Transverse colon (tissue), 4 donors: ENCODE data around the gene KRT222. TPM values are rescaled to one million over a fixed set of nuclear protein-coding genes. Genes with fewer than 3 reads are reported as not detected.
A peak's percentile ranks its signal among the peaks of the same experiment; 100 is the strongest.

Source experiments
- DNase-seq: peaks from one replicate; pipeline ENCODE4 v3.0.0-alpha.2; 2019
- H3K27ac ChIP-seq, 4 donors: fragments of 200-600 bp; sonication (generic); 2 replicates each; pipeline ENCODE4 v1.5.1; 2016 to 2018; ENCODE audit warnings: inconsistent platforms in 4 of 4
- H3K27me3 ChIP-seq: fragments of 200-600 bp; sonication (generic); 2 replicates; pipeline ENCODE4 v1.5.1; 2017; ENCODE audit warnings: inconsistent platforms
- H3K36me3 ChIP-seq, 4 donors: fragments of 200-600 bp; sonication (generic); 2 replicates each; pipeline ENCODE4 v1.5.1; 2017 to 2019; ENCODE audit warnings: inconsistent platforms in 4 of 4
- H3K4me1 ChIP-seq, 4 donors: fragments of 200-600 bp; sonication (generic); 2 replicates each; pipeline ENCODE4 v1.5.1; 2017 to 2020; ENCODE audit warnings: inconsistent platforms in 4 of 4
- H3K4me3 ChIP-seq, 4 donors: fragments of 200-600 bp; sonication (generic); 1 replicate in 1 of 4; 2 replicates in 3 of 4; pipeline versions ENCODE4 v1.5.1 to v1.6.1; 2017 to 2019; ENCODE audit warnings: inconsistent platforms in 4 of 4
- H3K9me3 ChIP-seq, 2 donors: fragments of 200-600 bp; sonication (generic); 2 replicates each; pipeline ENCODE4 v1.5.1; 2017 to 2019; ENCODE audit warnings: inconsistent platforms in 2 of 2
- EP300 ChIP-seq: sonication (generic); formaldehyde crosslinking; IDR thresholded peaks from one replicate; pipeline ENCODE4 v1.6.1; 2017; ENCODE audit warnings: antibody characterized with exemption, low read depth
- POLR2A ChIP-seq: fragments of 450-650 bp; IDR thresholded peaks from one replicate; pipeline ENCODE4 v1.6.1; 2016; ENCODE audit warnings: antibody characterized with exemption, mild to moderate bottlenecking, moderate library complexity
- POLR2AphosphoS5 ChIP-seq, 3 donors: sonication (generic); formaldehyde crosslinking; IDR thresholded peaks; one replicate each; pipeline ENCODE4 v1.6.1; 2016; ENCODE audit warnings: antibody characterized with exemption in 3 of 3
- WGBS, 2 donors: methylation state at CpG; one replicate each; pipeline ENCODE4 v1.1.5; 2018; ENCODE audit warnings: low coverage in 1 of 2; 5-methylcytosine and 5-hydroxymethylcytosine counted together
- in situ Hi-C, 4 donors: fragments of 200-750 bp; cut with MboI; loops; one replicate each; pipeline versions ENCODE4 v1.15.0 to v1.15.1; 2017; ENCODE audit warnings: low sequenced_read_pairs in 3 of 4, low pct_ligation_motif_present in 1 of 4, low pct_unique_long_range_greater_than_20kb in 1 of 4
- intact Hi-C: fragments of 100-400 bp; cut with DNase I; formaldehyde crosslinking; loops from one replicate; pipeline ENCODE4 v1.15.1; 2023; ENCODE audit warnings: low total_unique reads
- total RNA-seq, 4 donors: library from RNA; depleted of rRNA; stranded (reverse); fragments of >200 nt; gene quantifications; one replicate each; pipeline ENCODE4 v1.1.0, GENCODE V29; 2016
- TF ChIP-seq, protein P1 (sequence below), 5 experiments: fragments of 200-600 bp in 3 of 5; fragments of 450-650 bp in 2 of 5; sonication (generic) in 3 of 5; IDR thresholded peaks; 1 replicate in 2 of 5; 2 replicates in 3 of 5; pipeline ENCODE4 v1.5.1; 2016 to 2017; ENCODE audit warnings: antibody characterized with exemption in 5 of 5, inconsistent platforms in 3 of 5, mild to moderate bottlenecking in 2 of 5, moderate library complexity in 1 of 5

KRT222 gene
- under 1 TPM in 2 of 4 donors, not detected in 2; 0.27 to 0.48 TPM for total RNA-seq

DNA sequence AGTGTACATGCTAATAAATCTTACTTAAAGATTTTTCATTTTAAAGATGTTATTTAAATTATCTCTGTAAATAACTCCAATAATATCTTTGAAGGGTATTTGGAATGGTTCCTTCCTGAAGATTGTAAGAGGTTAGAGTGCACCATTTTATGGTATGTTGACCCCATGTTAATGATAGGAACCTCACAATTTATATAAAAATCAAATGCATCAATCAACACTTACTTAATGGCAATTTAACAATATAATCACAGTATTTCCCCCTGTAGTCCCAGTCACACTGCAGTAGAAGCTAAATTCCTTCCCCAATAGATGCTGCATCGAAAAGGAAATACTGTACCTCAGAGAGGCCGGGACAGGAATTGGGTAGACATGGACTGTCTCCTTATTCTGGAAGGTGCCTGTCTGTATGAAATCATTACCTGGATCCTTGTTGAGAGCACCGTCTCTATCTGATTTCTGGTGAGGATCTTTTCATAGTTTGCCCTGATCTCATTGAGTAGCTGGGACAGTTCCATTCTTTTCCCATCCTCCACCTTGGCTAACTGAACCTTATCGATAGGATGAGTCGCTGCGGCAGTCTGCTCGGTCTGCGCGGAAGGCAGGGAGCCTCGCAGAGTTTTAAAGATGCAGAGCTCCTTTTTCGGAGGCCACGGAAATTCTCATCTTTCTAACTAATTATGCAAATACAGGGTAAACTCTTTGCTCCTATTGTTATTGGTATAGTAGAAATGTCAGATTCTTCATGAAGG is at the start of gene KRT222:
TSS of gene KRT222 (minus strand) at position 596 of the 752 bp plus-strand sequence. CDS start at position 518, 78 bp downstream.
- in situ Hi-C loops, result no loop called here
- Histone ChIP-seq H3K27me3 (peaks cover 59% of the 10 kb centered on the region), H3K4me1 (no peaks in the 10 kb centered on the region), H3K9me3 (no peaks in the 10 kb centered on the region), H3K27ac (no peak within 1 kb of the TSS), H3K4me3 (peak within 1 kb of the TSS in 1 of 4 donors; percentile 25), H3K36me3 (no peaks in the 10 kb centered on the region)
- no peak for TF ChIP-seq POLR2A
- TF ChIP-seq, protein P1, sequence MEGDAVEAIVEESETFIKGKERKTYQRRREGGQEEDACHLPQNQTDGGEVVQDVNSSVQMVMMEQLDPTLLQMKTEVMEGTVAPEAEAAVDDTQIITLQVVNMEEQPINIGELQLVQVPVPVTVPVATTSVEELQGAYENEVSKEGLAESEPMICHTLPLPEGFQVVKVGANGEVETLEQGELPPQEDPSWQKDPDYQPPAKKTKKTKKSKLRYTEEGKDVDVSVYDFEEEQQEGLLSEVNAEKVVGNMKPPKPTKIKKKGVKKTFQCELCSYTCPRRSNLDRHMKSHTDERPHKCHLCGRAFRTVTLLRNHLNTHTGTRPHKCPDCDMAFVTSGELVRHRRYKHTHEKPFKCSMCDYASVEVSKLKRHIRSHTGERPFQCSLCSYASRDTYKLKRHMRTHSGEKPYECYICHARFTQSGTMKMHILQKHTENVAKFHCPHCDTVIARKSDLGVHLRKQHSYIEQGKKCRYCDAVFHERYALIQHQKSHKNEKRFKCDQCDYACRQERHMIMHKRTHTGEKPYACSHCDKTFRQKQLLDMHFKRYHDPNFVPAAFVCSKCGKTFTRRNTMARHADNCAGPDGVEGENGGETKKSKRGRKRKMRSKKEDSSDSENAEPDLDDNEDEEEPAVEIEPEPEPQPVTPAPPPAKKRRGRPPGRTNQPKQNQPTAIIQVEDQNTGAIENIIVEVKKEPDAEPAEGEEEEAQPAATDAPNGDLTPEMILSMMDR (IDR thresholded peaks at IDR 0.05), result no peak
- no peak for TF ChIP-seq POLR2AphosphoS5 (IDR thresholded peaks at IDR 0.05)
- TF ChIP-seq EP300, result no peak
- WGBS, 2 donors, result 20 to 33% methylated on average over 2 to 12 of the region's 12 CpGs
- intact Hi-C loops, result no loop called here
- no peak for DNase-seq

DNA sequence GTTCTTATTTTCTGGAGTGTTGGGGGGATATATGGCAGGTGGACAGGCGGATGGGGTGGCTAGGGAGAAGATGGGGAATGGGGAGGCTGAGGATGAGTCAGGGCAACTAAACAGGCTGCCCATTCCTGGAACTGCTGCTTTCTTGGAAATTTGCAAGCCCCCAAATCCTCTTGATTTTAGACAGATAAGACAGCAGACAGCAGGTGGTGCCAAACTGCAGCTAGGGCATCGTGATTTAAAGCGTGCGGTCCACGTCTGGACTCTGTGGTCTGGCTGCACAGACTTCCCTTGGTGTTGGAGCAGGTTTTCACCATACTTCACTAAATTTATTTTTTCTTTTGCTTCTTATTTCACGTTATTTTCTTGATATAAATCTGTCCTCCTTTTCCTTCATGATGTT is 49.5 kb upstream of the KRT222 start:
- Histone ChIP-seq H3K4me3 (no peak overlapping the region), H3K9me3 (no peaks in the 10 kb centered on the region), H3K4me1 (no peaks in the 10 kb centered on the region), H3K27ac (no peak overlapping the region), H3K27me3 (no peaks in the 10 kb centered on the region), H3K36me3 (no peaks in the 10 kb centered on the region)
- in situ Hi-C loops, result no loop called here
- 52 to 67% methylated on average over 5 to 6 of the region's 6 CpGs for WGBS, 2 donors
- no peak for TF ChIP-seq EP300
- no peak for TF ChIP-seq POLR2AphosphoS5 (IDR thresholded peaks at IDR 0.05)
- TF ChIP-seq, protein P1 (IDR thresholded peaks at IDR 0.05), result no peak
- TF ChIP-seq POLR2A, result no peak
- no peak for DNase-seq
- intact Hi-C loops, result no loop called here

DNA sequence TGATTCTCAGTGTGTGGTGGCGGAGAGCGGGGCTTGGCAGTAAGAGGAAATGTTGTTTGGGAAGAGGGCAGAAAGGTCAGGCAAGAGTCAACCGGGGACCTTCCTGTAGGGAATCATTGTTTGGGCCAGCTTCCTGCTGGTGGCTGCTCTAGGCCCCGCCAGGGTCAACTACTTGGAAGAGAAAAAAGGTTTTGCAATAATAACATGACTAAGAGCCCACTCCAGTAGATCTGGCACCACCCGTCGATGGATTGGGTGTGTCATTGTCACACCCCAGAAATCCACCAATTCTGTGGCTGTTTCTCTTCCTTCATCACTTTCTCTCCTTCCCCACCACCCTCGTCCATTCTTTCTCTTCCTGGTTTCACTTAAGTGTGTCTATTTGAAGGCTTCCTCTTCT is 42.8 kb upstream of the KRT222 start:
- Histone ChIP-seq H3K27ac (no peak overlapping the region), H3K4me1 (no peaks in the 10 kb centered on the region), H3K27me3 (peaks cover 27% of the 10 kb centered on the region), H3K9me3 (no peaks in the 10 kb centered on the region), H3K36me3 (no peaks in the 10 kb centered on the region), H3K4me3 (no peak overlapping the region)
- intact Hi-C loops (no loop called here), in situ Hi-C loops (no loop called here)
- 46 to 59% methylated on average over 7 of the region's 7 CpGs for WGBS, 2 donors
- DNase-seq, result no peak
- no peak for TF ChIP-seq POLR2AphosphoS5 (IDR thresholded peaks at IDR 0.05)
- TF ChIP-seq, protein P1 (IDR thresholded peaks at IDR 0.05), result no peak
- no peak for TF ChIP-seq EP300
- TF ChIP-seq POLR2A, result no peak

DNA sequence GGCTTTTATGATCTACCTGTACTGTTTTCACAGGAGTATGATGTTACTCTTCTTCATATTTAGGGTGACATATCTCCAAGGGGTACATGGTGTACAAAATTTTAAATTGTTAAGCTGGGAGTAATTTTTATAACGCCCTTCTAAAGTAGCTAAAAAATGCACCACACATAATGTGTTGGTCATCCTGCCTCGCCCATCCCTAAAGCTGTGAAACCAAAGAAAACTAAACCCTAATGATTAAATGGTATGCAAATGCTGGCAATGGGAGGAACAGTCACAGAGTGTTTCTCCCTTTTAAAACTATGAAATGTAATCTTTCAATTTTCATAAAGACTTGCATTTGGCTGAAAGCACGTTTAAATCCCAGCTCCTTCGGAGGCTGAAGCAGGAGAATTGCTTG is 40.6 kb upstream of the KRT222 start:
- TF ChIP-seq POLR2AphosphoS5 (IDR thresholded peaks at IDR 0.05) (no peak), POLR2A (no peak), EP300 (no peak)
- TF ChIP-seq, protein P1 (IDR thresholded peaks at IDR 0.05), result no peak
- 43 to 74% methylated on average over 4 of the region's 4 CpGs for WGBS, 2 donors
- DNase-seq, result no peak
- peaks cover 29% of the 10 kb centered on the region for H3K27me3 ChIP-seq
- no peaks in the 10 kb centered on the region for H3K4me1 ChIP-seq
- in situ Hi-C loops (no loop called here), intact Hi-C loops (no loop called here)
- H3K9me3 ChIP-seq, result no peaks in the 10 kb centered on the region
- no peaks in the 10 kb centered on the region for H3K36me3 ChIP-seq
- no peak overlapping the region for H3K27ac ChIP-seq
- no peak overlapping the region for H3K4me3 ChIP-seq
